NCI-H1694 treated with DMSO at 0.1 percent for 48 hours (cell line): Measurements from ENCODE around the gene ITPKB.
"Not testable (repeated sequence)": the region's sequence is repeated elsewhere in the genome, so short reads cannot be mapped to it uniquely, and the experiment has no call there.

ENCODE experiments used
- DNase-seq: peaks from one replicate; lab custom pipeline; 2025; lab: John Stamatoyannopoulos, UW

ITPKB gene

DNA sequence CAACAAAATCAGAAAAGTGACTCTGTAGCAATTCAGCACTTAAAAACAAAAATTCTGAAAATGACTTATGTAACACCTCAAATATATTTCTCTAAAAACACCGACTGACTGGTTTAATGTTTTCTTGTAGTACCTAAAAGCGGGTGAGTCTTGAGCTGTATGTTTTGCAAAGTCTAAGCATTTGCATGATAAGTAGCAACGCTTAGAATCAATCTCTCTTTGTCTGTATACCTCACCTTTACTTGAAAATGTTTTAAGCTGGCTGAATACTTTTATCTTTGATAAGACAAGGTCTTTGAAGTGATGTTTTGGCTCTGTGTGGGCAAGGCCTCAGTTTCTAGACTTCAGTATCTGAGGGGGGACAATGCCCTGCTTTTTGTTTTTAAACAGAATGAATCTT lies 8.2 kb downstream of the ITPKB start:
- no peak for DNase-seq

- DNase-seq = no peak
These were observed 9.0 kb downstream of the ITPKB start for GRCh38 chr1:226730071-226730470.

- no peak for DNase-seq
These were observed 10.6 kb downstream of the ITPKB start for GRCh38 chr1:226728448-226728847.

DNA sequence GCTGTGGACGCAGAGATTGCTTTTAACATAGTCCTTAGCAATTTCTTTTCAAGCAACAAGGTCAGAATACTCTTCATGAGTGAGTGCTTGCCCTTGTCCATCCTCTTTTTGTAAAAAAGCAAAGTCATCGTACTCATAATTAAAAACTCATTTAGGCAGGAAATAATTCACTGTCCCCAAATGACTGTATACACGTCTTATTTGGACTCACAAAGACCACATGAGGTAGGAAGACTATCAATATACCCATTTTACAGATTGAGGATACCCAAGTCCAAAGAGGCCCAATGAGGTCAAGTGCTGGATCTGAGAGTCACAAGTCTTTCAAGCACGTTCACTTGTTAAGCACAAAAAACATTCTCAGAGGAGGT lies 13.2 kb downstream of the ITPKB start:
- no peak for DNase-seq

GRCh38 chr1:226723657-226724532 lies 15.2 kb downstream of the ITPKB start:
- peak; percentile 52 for DNase-seq

- peak; percentile 44 for DNase-seq
These were observed 16.0 kb downstream of the ITPKB start for GRCh38 chr1:226722901-226723656.

GRCh38 chr1:226722240-226722900 lies 16.7 kb downstream of the ITPKB start:
- peak; percentile 85 for DNase-seq

DNA sequence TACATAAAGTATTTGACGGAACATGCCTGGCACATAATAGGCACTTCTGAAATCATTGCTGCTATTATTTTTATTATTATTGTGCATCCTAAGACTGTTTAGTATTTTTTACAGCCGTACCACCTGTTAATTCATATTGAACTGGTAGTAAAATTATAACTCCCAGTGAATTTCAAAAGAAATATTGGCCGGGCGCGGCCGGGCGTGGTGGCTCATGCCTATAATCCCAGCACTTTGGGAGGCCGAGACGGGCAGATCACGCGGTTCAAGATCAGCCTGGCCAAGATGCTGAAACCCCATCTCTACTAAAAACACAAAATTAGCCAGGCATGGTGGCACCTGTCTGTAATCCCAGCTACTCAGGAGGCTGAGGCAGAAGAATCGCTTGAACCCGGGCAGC lies 18.5 kb downstream of the ITPKB start:
- DNase-seq = not testable (repeated sequence)

- no peak for DNase-seq
These were observed 19.3 kb downstream of the ITPKB start for GRCh38 chr1:226719596-226720387.

DNA sequence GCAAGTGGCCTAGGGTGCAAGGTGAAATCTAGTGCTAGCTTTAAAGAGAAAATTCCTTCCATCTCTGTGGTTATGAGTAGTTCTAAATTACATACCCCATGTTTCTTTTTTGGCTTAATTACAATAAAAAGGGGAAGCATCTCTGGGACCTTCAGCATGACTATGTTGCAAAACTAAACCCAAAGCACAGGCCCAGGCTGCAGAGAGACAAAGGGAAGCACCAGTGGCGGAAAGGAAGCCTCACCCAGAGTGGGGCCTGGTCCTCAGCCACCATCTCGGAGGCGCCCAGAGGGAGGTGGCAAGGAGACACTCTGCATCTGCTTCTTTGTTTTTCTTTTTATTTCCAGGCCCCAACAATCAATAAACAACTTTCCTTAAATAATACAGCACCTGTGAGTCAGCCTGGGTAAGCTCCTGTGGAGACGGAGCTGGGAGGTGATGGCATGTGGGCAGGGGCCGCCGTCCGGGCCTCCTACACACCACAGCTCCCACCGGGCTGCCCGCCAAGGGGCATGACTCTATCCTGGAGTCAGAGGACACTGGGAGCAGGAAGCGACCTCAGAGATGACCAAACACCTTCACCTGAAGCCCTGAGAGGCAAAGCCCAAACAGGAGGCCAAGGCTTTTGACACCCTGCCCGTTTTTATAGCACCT lies 21.7 kb downstream of the ITPKB start:
- no peak for DNase-seq

DNA sequence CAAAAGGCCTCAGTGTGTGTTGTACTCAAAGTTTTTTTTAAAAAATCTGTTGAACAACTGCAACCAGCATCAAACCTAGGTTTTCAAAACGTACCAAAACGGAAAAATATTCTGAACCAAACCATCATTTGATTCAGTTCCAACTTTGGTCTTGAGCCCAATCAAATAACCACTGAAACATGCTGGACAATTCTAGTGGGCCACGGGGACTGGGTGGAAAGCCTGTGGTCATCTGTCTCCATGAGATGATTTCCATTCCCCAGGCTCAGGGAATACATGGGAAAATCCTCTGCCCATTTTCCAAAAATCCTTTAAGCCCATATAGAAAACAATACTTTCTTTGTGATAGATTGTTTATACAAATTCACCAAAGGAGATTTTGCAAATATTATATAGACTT lies 22.5 kb downstream of the ITPKB start:
- no peak for DNase-seq

DNA sequence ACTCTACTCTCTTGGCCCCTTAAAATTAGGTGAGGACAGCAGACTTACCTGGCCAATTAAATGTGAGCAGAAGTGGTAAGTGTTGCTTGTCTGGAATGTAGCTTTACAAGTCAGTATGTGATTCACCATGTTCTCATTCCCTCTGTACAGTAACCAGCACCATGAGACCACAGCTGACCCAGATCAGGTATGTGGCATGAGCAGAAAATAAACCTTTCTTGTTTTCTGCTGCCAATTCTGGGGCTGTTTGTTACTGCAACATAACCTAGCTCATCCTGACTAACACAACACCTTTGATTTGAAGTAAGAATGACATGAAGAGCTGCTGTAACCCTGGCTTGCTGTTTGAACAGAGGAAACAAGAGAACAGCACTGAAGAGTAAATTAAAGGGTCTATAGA lies 24.9 kb downstream of the ITPKB start:
- DNase-seq = no peak

DNA sequence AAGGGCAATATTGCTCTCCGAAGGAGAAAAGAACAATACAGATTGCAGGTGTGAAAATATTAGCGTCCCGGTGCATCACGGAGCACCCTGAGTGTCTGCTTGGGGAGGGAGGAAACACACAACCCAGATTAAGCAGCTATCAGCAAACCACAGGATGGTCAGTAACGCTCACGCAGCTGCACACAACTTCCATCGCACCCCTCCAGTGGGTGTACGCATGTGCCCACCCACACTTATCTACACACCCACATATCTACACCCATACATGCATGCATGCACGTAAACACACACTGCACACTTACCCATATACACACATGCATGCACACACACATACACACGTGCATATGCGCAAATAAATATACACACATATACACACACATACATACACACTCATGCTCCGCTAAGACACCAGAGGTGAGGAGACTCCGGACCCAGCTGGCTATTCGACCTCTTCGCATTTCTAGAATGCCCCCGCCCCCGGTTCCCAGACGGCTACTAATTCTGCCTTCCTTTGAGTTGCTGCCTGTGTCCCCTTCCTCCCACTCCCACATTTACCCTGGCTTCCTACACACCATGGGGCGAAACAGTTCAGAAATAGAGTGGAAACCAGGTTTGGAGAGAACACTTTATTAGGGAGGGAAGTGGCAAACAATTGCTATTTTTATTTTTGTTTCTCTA lies 26.2 kb downstream of the ITPKB start:
- no peak for DNase-seq

DNA sequence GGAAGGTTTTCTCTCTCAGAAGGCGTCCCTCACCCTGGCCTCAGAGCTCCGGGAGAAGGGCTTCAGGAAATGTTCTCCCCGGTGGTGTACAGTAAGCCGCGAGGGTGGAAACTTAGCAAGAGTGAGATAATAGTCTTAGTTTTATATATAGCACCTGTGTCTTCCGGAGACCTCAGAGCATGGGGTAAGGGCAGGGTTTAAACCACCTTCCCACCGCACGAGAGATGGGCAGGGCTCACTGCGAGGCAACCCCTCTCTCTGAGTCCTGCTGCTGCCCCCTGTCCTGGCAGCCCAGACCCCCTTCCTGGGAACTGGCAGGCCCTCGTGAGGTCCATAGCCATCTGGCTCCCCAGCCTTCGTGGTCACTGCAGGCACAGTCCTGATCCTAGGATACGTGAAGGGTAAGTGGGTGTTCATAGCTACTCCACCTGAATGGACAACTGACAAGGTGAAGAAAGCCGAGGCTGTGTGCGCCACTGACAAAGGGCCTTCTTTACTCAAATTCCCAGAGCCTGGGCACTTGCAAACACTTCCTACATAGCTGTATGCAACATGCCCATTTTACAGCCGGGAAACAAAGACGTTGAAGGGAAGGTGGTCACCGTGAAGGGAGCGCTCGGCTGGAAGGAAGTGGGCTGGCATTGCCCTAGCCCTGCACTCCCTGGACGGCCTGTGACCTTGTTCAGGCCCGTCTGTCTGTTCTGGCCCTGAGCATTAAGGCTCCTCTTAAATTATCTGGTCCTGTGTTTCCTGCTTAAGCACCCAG lies 26.9 kb downstream of the ITPKB start:
- DNase-seq = no peak

DNA sequence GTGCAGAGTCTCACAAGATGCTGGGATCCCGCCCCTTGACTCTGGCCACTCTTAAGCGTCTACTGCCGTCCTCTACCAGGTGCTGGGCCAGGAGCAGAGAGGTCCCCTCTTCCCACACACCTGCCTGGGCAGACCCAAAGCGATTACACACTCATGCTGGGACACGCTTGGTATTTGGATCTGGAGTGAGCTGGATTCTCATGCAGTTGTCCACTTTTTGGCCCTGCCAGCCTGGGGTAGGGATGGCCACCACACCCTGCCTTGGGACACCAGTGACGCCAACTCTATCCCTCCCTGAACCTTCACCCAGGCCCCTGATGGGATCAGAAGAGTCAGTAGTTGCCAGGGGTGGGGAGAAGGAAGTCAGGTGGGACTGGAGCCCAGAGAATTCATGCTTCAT lies 28.6 kb downstream of the ITPKB start:
- no peak for DNase-seq

GRCh38 chr1:226709953-226710352 lies 29.1 kb downstream of the ITPKB start:
- no peak for DNase-seq

DNA sequence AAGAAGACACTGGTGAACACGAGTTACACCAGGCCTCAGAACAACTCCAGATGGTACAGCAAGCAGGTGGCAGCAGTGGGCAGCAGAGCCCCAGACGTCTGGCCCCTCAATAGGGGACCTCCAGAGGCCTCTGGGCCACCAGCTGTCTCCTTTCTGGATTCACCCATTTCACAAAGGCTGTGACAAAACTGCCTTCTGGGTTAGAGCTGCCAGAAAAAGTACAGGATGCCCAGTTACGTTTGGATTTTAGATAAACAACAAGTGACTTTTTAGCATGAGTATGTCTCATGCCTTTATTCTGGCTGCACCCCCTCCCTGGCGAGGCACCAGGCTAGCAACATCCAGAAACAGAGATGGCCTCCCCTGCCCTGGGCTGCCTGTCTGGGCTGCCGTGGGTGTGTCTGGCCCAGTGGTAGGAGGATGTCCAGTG lies 30.1 kb downstream of the ITPKB start:
- peak; percentile 61 for DNase-seq

DNA sequence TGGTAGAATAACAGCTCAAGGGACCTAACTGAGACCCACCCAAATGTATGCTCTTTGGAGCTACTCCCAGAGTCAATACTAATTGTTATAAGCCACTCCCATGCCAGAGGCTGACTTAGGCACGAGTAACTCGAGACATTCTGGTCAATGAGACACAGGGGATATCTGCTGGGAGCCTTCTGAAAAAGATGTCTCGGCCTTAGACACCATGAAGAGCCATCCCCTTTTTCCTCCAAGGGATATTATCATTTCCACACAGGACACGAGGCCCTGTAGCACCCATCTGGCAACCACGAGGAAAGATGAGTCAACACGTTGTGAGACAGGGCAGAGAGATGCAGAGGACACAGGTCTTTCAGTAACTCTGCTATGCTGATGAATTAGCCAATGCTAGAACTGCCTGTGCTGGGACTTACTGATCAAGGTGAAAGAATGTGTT lies 30.7 kb downstream of the ITPKB start:
- DNase-seq = peak; percentile 80

GRCh38 chr1:226706684-226707083 lies 32.4 kb downstream of the ITPKB start:
- DNase-seq = peak; percentile 98
